22Rv1 (cell line): ENCODE data around the gene PSPH.
A peak's percentile ranks its signal among the peaks of the same experiment; 100 is the strongest.
"Not testable (repeated sequence)": the region's sequence is repeated elsewhere in the genome, so short reads cannot be mapped to it uniquely, and the experiment has no call there.

ENCODE experiments used
- H3K27ac ChIP-seq: fragments of 450-650 bp; 2 replicates; pipeline ENCODE4 v1.5.1; 2017
- ZFX ChIP-seq: fragments of 450-650 bp; IDR thresholded peaks from 2 replicates; pipeline ENCODE4 v1.6.1; 2017; ENCODE audit warnings: antibody characterized with exemption, borderline replicate concordance
- TF ChIP-seq, protein P1 (sequence below): fragments of 450-650 bp; IDR thresholded peaks from 2 replicates; pipeline ENCODE4 v1.5.1; 2017; ENCODE audit warnings: mild to moderate bottlenecking

The PSPH gene

DNA sequence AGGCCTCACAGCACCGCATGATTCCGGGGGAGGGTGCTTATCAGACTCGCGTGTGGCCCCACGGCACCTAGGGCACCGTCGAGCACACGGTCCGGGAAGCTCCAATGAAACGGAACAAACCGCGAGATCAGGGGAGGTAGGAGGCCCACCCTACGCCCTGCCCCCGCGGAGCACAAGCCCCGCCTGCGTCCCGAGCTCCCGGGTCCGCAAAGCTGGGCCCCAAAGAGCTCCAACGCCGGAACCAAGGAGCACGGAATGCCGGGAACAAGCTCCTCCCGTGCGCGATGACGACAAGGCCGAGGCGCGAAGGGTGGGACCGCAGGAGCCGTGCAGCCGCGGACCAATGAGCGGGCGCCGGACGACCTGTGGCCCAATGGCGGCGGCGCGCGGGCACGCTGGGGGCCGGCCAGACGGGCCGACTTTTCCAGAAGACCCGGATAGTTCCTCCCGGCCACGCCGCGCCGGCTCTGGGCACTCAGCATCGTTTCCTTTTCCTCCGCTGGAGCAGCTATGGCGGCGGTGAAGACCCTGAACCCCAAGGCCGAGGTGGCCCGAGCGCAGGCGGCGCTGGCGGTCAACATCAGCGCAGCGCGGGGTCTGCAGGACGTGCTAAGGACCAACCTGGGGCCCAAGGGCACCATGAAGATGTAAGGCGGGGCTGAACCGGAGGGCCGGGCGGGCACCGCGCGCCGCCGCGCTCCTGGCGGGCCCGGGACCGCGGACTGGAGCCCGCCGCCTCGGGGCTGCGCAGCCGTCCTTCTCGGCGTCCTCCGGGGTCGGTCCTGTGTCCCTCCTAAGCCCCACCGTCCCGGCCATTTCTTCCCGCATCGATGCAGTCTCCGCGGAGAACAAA, at the start of gene PSPH, which contains the start of gene CCT6A:
Gene PSPH, minus strand, starts transcription at position 106 of the 853 bp plus-strand sequence. CDS start 30,232 bp downstream, outside the sequence.
Gene CCT6A, plus strand, starts transcription at position 427 of the 853 bp plus-strand sequence. Its CDS starts 84 bp downstream, at position 511.
- no peak for TF ChIP-seq ZFX
- TF ChIP-seq, protein P1, sequence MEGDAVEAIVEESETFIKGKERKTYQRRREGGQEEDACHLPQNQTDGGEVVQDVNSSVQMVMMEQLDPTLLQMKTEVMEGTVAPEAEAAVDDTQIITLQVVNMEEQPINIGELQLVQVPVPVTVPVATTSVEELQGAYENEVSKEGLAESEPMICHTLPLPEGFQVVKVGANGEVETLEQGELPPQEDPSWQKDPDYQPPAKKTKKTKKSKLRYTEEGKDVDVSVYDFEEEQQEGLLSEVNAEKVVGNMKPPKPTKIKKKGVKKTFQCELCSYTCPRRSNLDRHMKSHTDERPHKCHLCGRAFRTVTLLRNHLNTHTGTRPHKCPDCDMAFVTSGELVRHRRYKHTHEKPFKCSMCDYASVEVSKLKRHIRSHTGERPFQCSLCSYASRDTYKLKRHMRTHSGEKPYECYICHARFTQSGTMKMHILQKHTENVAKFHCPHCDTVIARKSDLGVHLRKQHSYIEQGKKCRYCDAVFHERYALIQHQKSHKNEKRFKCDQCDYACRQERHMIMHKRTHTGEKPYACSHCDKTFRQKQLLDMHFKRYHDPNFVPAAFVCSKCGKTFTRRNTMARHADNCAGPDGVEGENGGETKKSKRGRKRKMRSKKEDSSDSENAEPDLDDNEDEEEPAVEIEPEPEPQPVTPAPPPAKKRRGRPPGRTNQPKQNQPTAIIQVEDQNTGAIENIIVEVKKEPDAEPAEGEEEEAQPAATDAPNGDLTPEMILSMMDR, result no peak
- peak within 1 kb of the TSS; percentile 90 for H3K27ac ChIP-seq

DNA sequence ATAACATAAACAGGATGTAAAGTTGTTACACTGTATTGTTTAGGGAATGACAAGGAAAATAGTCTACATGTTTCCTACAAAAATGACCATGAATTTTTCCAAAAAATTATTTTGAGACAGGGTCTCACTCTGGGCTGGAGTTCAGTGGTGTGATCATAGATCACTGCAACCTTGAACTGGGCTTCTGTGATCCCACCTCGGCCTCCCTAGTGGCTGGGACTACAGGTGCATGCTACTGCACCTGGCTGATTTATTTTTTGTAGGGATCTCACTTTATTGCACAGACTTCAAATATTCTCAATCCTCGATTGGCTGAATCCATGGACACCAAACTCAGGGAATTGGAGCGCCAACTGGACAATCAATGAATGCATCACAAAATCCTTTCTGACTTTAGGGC, 48.4 kb upstream of the PSPH start:
- no peak overlapping the region for H3K27ac ChIP-seq
- TF ChIP-seq ZFX, result no peak
- TF ChIP-seq, protein P1, result no peak

DNA sequence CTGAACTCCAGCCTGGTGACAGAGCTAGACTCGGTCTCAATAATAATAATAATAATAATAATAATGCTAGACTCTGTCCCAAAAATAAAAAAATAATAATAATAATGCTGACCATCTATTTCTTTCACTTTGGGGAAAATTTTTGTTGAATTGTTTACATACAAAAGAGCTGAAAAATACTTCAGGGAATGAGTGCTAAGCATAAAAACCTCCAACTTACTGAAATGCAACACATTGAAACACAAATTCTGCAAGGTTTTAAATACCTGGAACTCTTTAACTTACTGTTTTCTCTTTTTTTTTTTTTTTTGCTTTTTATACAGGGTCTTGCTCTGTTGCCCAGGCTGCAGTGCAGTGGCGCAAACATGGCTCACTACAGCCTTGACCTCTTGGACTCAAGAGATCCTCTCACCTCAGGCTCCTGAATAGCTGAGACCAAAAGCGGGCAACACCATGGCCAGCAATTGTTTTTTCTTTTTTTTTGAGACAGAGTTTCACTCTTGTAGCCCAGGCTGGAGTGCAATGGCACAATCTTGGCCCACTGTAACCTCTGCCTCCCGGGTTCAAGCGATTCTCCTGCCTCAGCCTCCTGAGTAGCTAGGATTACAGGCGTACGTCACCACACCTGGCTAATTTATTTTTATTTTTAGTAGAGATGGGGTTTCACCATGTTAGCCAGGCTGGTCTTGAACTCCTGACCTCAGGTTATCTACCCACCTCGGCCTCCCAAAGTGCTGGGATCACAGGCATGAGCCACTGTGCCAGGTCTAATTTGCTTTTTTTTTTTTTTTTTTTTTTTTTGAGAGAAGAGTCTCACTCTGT, 47.2 kb upstream of the PSPH start:
- not testable (repeated sequence) for H3K27ac ChIP-seq

DNA sequence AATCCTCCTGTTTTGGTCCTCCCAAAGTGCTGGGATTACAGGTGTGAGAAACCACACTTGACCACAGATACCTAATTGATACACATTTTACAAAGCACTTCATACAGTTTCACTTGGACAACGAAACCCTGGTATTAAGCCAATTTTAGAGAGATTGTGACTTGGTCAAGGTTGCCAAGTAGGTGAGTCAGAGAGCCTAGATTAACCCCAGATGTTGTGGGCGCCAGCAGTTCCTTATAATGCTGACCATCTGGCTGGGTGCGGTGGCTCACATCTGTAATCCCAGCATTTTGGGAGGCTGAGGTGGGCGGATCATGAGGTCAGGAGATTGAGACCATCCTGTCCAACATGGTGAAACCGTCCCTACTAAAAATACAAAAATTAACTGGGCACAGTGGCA, 46.5 kb upstream of the PSPH start:
- TF ChIP-seq ZFX, result no peak
- TF ChIP-seq, protein P1, result no peak
- H3K27ac ChIP-seq, result no peak overlapping the region

DNA sequence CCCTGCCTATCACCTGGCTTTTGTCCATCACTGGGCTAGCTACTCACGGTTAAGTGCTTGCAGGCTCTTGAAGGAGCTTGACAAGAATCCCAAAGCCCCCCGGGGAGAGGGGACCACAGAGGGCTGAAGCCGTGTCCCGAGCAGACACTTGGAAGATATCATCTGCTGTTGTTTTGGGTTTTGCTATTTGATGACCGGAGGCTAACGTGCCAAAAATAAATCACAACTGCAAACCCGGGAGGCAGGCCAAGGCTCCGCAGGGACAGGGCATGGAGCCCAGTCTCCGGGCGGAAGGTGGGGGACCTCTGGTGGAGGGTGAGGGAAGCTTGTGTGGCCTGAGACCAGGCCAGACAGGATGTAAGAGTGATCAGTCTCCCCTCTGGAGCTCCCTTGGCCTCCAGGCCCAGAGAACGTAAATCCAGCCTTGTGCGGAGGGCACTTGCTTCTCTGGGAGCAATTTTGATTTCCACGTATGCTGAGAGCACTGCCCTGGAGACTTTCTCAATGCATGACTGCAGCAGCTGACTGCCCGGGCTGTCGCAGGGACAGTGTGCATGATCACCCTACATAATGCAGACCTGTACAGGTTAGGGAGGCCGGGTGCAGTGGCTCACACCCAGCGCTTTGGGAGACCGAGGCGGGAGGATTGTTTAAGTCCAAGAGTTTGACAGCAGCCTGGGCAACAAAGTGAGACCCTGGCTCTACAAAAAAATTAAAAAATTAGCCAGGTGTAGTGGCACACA, 41.7 kb upstream of the PSPH start, which contains the start of gene PHKG1:
Gene PHKG1, minus strand, starts transcription at position 164 of the 743 bp plus-strand sequence. CDS start 4,011 bp downstream, outside the sequence.
- H3K27ac ChIP-seq, result peak within 1 kb of the TSS; percentile 64
- TF ChIP-seq ZFX, result no peak
- TF ChIP-seq, protein P1, result peak; percentile 84

DNA sequence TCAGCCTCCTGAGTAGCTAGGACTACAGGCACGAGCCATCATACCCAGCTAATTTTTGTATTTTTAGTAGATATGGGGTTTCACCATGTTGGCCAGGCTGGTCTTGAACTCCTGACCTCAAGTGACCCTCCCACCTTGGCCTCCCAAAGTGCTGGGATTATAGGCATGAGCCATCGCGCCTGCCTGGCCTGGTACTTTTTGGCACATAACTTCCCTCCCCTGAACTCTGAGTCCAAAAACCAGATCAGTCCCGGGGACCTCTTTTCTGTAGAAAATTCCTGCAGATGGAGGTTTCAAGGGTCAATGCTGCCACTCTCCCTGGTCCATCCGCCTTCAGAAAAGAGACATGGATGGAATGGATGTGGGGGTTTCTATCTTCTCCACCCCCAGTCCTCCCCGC, 41.1 kb upstream of the PSPH start:
- peak overlapping the region; percentile 64 for H3K27ac ChIP-seq

DNA sequence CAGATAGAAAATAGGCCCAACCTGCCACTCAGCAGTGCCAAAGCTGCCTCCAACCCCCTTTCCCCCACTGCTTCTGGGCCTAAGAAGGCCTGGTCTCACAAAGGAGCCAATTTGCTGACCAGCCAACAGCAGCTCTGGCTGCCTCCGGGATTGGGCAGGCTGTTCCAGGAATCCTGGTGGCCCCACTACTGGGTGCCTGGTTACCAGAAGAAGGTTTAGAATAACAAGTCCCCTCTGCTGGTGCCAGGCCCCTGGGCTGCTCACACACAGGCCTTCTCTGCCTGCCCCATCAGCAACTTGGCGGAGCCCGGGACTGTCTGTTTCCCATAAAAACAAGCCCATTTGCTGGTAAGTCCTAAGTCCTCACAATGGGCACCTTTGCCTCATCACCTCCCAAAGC, 40.3 kb upstream of the PSPH start:
- H3K27ac ChIP-seq, result no peak overlapping the region
- TF ChIP-seq, protein P1, result no peak
- no peak for TF ChIP-seq ZFX
